DND-41 (cell line): ENCODE results near the gene ARHGAP24.

Experiments
- ATAC-seq: fragments of 200-7000 bp; cut with Tn5 transposase; 3 replicates; pipeline ENCODE4 v1.9.1; 2021; ENCODE audit warnings: low read depth; ENCODE audit not compliant: insufficient read depth
- DNase-seq: peaks from one replicate; pipeline ENCODE4 v3.0.0-alpha.2; 2020
- H2AFZ ChIP-seq: 2 replicates; pipeline ENCODE4 v1.6.0; 2012; ENCODE audit warnings: low read depth, low read length
- H3K27ac ChIP-seq: 2 replicates; pipeline ENCODE4 v1.5.1; 2012; ENCODE audit warnings: low read length, inconsistent platforms
- H3K27me3 ChIP-seq: fragments of 200-600 bp; sonication (generic); 2 replicates; pipeline ENCODE4 v1.6.0; 2012; ENCODE audit warnings: low read length, mild to moderate bottlenecking, inconsistent platforms; ENCODE audit not compliant: insufficient read depth, poor library complexity
- H3K36me3 ChIP-seq: 2 replicates; pipeline ENCODE4 v1.5.1; 2012; ENCODE audit warnings: low read length, inconsistent platforms; ENCODE audit not compliant: insufficient read depth
- H3K4me1 ChIP-seq: 2 replicates; pipeline ENCODE4 v1.5.1; 2012; ENCODE audit warnings: mild to moderate bottlenecking, low read length; ENCODE audit not compliant: insufficient read depth
- H3K4me2 ChIP-seq: 2 replicates; pipeline ENCODE4 v1.6.0; 2012; ENCODE audit warnings: mild to moderate bottlenecking, moderate library complexity, low read length, inconsistent platforms; ENCODE audit not compliant: insufficient read depth
- H3K4me3 ChIP-seq, 2 experiments: fragments of 200-600 bp in 1 of 2; shearing (Covaris generic) in 1 of 2; 2 replicates each; pipeline ENCODE4 v1.5.1; 2012 to 2016; ENCODE audit warnings: inconsistent platforms in 2 of 2, low read length in 2 of 2, mild to moderate bottlenecking in 2 of 2, low read depth in 1 of 2, moderate library complexity in 1 of 2
- H3K79me2 ChIP-seq: 2 replicates; pipeline ENCODE4 v1.6.0; 2012; ENCODE audit warnings: low read length, inconsistent platforms; ENCODE audit not compliant: insufficient read depth
- H3K9ac ChIP-seq: 2 replicates; pipeline ENCODE4 v1.6.0; 2012; ENCODE audit warnings: low read depth, mild to moderate bottlenecking, inconsistent platforms, low read length, moderate library complexity
- H3K9me3 ChIP-seq: 2 replicates; pipeline ENCODE4 v1.5.1; 2012; ENCODE audit warnings: low read length, moderate library complexity, mild to moderate bottlenecking, inconsistent platforms; ENCODE audit not compliant: insufficient read depth, severe bottlenecking
- H4K20me1 ChIP-seq: 2 replicates; pipeline ENCODE4 v1.6.0; 2012; ENCODE audit warnings: low read length; ENCODE audit not compliant: insufficient read depth
- EZH2 ChIP-seq: IDR thresholded peaks from 3 replicates; pipeline ENCODE4 v1.6.1; 2012; ENCODE audit warnings: borderline replicate concordance, low read depth, mild to moderate bottlenecking, moderate library complexity, low read length, inconsistent platforms; ENCODE audit not compliant: severe bottlenecking
- TF ChIP-seq, protein P1 (sequence below): IDR thresholded peaks from 2 replicates; pipeline ENCODE4 v1.5.1; 2012; ENCODE audit warnings: borderline replicate concordance, low read length, moderate library complexity, mild to moderate bottlenecking; ENCODE audit not compliant: poor library complexity, severe bottlenecking; ENCODE audit errors: extremely low read depth

Gene ARHGAP24

DNA sequence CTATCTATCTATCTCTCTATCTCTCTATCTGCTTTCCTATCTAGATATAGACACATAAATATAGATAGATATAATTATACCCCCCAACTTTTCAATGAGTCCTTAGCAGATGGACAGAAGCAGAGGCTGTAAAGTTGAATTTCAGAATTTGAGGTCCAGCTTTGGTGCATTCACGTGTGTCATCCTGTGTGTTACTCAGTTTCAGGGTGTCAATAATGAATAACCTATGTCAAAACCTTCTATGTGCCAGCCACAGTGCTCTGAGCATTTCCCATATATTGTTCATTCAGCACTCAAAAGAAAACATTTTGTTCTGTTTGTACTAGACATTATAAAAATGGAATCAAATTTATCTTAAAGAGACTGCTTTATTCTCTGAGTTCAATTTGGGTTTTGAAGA, 310.0 kb downstream of the ARHGAP24 start:
- Histone ChIP-seq H3K36me3 (no peaks in the 10 kb centered on the region), H3K9ac (no peak overlapping the region), H3K79me2 (no peaks in the 10 kb centered on the region), H3K4me1 (no peaks in the 10 kb centered on the region), H3K9me3 (no peaks in the 10 kb centered on the region), H3K4me2 (no peak overlapping the region), H3K27ac (no peak overlapping the region), H3K4me3 (no peak overlapping the region), H4K20me1 (no peaks in the 10 kb centered on the region), H2AFZ (no peak overlapping the region), H3K27me3 (peaks cover 2% of the 10 kb centered on the region)
- no peak for TF ChIP-seq EZH2
- TF ChIP-seq, protein P1, sequence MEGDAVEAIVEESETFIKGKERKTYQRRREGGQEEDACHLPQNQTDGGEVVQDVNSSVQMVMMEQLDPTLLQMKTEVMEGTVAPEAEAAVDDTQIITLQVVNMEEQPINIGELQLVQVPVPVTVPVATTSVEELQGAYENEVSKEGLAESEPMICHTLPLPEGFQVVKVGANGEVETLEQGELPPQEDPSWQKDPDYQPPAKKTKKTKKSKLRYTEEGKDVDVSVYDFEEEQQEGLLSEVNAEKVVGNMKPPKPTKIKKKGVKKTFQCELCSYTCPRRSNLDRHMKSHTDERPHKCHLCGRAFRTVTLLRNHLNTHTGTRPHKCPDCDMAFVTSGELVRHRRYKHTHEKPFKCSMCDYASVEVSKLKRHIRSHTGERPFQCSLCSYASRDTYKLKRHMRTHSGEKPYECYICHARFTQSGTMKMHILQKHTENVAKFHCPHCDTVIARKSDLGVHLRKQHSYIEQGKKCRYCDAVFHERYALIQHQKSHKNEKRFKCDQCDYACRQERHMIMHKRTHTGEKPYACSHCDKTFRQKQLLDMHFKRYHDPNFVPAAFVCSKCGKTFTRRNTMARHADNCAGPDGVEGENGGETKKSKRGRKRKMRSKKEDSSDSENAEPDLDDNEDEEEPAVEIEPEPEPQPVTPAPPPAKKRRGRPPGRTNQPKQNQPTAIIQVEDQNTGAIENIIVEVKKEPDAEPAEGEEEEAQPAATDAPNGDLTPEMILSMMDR: no peak
- DNase-seq (no peak), ATAC-seq (no peak)

DNA sequence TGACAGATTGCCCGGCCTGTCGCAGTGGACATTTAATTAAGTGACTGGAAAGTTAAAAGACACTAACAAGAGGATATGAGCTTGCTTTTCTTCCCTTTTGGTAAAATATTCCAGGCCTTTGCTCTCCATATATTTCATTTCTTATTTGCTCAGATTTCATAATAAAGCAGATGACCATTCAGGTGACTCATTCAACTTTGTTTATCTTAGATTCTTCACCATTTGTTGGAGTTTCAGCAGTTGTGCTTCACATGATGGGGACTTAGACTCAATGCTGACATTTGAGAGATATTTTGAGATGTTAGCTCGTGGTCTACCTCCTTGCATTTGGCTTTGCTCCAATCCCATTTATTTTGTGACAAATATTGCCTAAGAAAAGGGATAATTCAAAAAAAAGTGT, 312.2 kb downstream of the ARHGAP24 start:
- TF ChIP-seq, protein P1: no peak

DNA sequence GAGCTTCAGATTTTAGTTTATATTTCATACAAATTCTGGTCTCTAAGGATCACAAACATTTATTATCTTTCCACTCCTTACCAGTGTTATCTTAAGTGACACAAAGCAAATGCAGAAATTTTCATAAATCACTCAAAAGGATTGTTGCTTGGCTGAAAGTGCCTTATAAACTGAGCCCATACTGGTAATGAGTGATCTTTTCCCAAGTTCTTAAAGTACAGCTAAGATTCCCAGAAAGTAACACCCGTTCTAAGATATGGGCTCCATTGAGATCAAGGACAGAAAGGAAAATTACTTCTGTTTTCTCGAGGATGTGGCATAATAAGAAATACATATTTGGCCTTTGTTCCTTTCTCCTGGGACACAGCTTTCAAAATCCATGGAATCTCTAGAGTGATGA, 313.7 kb downstream of the ARHGAP24 start:
- Histone ChIP-seq H3K79me2 (no peaks in the 10 kb centered on the region), H4K20me1 (no peaks in the 10 kb centered on the region), H3K36me3 (no peaks in the 10 kb centered on the region), H3K27me3 (peaks cover 5% of the 10 kb centered on the region), H3K4me1 (no peaks in the 10 kb centered on the region), H3K9ac (no peak overlapping the region), H3K9me3 (no peaks in the 10 kb centered on the region), H3K27ac (no peak overlapping the region), H3K4me3 (no peak overlapping the region), H3K4me2 (no peak overlapping the region), H2AFZ (no peak overlapping the region)
- ATAC-seq: no peak
- DNase-seq: no peak
- no peak for TF ChIP-seq EZH2
- TF ChIP-seq, protein P1: no peak

More for the DNA sequence above, 312.2 kb downstream of the ARHGAP24 start:
- H3K4me2 ChIP-seq: no peak overlapping the region
- no peak overlapping the region for H3K27ac ChIP-seq
- no peak overlapping the region for H3K4me3 ChIP-seq
- DNase-seq (no peak), ATAC-seq (no peak)
- H4K20me1 ChIP-seq: no peaks in the 10 kb centered on the region
- no peak overlapping the region for H3K9ac ChIP-seq
- no peaks in the 10 kb centered on the region for H3K9me3 ChIP-seq
- no peak overlapping the region for H2AFZ ChIP-seq
- no peaks in the 10 kb centered on the region for H3K36me3 ChIP-seq
- H3K4me1 ChIP-seq: no peaks in the 10 kb centered on the region
- H3K27me3 ChIP-seq: peaks cover 5% of the 10 kb centered on the region
- H3K79me2 ChIP-seq: no peaks in the 10 kb centered on the region

DNA sequence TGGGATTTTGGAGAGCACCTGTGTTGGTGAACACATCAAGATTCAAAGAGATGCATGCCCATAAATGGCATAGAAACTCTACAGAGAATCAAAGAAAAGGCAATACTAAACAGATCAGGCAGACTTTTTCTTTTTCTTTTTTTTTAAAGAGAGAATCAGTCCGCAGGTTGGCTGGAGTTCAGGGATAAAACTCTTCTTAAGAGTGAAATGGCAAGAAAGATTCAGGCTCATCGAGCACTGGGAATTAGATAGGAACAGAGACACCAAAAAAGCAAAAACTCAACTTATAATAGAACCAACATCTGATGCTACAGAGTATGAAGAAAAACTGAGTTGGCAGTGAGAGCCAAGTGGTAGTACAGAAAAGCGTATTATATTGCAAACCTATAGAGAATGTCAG, 314.3 kb downstream of the ARHGAP24 start:
- Histone ChIP-seq H3K79me2 (no peaks in the 10 kb centered on the region), H3K9me3 (no peaks in the 10 kb centered on the region), H3K27me3 (peaks cover 5% of the 10 kb centered on the region), H3K36me3 (no peaks in the 10 kb centered on the region), H3K9ac (no peak overlapping the region), H3K4me3 (no peak overlapping the region), H3K27ac (no peak overlapping the region), H4K20me1 (no peaks in the 10 kb centered on the region), H2AFZ (no peak overlapping the region), H3K4me1 (no peaks in the 10 kb centered on the region), H3K4me2 (no peak overlapping the region)
- TF ChIP-seq EZH2: no peak
- TF ChIP-seq, protein P1: no peak
- no peak for ATAC-seq
- DNase-seq: no peak
